Measurements from ENCODE around the gene RER1. TPM values are rescaled to one million over a fixed set of nuclear protein-coding genes. Genes with fewer than 3 reads are reported as not detected.

The RER1 gene
- total RNA-seq, 1 experiment from 2014 or later, result 155 TPM

- ChIA-PET RAD21 (ENCODE audit: low non-redundant PET in 1 of 2, low total read pairs in 2 of 2, uncharacterized antibody in 2 of 2, unreplicated experiment in 2 of 2) (no interaction called here), CTCF (no interaction called here), POLR2A (no interaction called here)
- H3K4me1 ChIP-seq (ENCODE audit: control insufficient read depth in 1 of 2, insufficient read depth in 2 of 2, low read length in 2 of 2), result peaks cover 17 to 25% of the 10 kb centered on the region in 2 experiments
- peaks cover 22 to 40% of the 10 kb centered on the region in 2 experiments for H3K36me3 ChIP-seq (ENCODE audit: control insufficient read depth in 1 of 2, insufficient read depth in 2 of 2, low read length in 2 of 2)
- H3K79me2 ChIP-seq (ENCODE audit: insufficient read depth, low read length), result peaks cover 82% of the 10 kb centered on the region
- no peaks in the 10 kb centered on the region for H3K27me3 ChIP-seq (ENCODE audit: insufficient read depth, low read length)
- ATAC-seq (no peak), DNase-seq (ENCODE audit: low read depth, low spot score) (no peak)
- H3K27ac ChIP-seq (ENCODE audit: low read depth, low read length), result no peak overlapping the region
- no peak overlapping the region for H3K4me2 ChIP-seq (ENCODE audit: low read length)
- no peak for TF ChIP-seq TCF7L2 (IDR thresholded peaks at IDR 0.05; ENCODE audit: borderline replicate concordance, extremely low read depth, insufficient read depth, insufficient read length)
- TF ChIP-seq ELF1 (IDR thresholded peaks at IDR 0.05; ENCODE audit: borderline replicate concordance, low read depth), result no peak
- no peak for TF ChIP-seq CTCF (IDR thresholded peaks at IDR 0.05 in 2 of 3, conservative IDR thresholded peaks at IDR 0.05 in 1 of 3; ENCODE audit: borderline replicate concordance in 1 of 3, insufficient read depth in 1 of 3, low read depth in 2 of 3, low read length in 2 of 3)
- TF ChIP-seq SIN3A (IDR thresholded peaks at IDR 0.05; ENCODE audit: low read depth), result no peak
- TF ChIP-seq POLR2AphosphoS5 (IDR thresholded peaks at IDR 0.05; ENCODE audit: low read depth, low read length), result no peak
- TF ChIP-seq ZFX (IDR thresholded peaks at IDR 0.05), result no peak
- no peak for TF ChIP-seq MAX (IDR thresholded peaks at IDR 0.05)
- BruUV-seq (replicated peaks), result no TSS peak
- H2AFZ ChIP-seq (ENCODE audit: low read depth, low read length, poor library complexity, severe bottlenecking), result no peak overlapping the region
- H3K9me2 ChIP-seq (ENCODE audit: insufficient read depth), result no peaks in the 10 kb centered on the region
- H3K9me3 ChIP-seq (ENCODE audit: control insufficient read depth in 1 of 2, insufficient read depth in 1 of 2, low read depth in 1 of 2, low read length in 2 of 2), result no peaks in the 10 kb centered on the region
- H4K20me1 ChIP-seq (ENCODE audit: insufficient read depth), result 0 out of 2 replicates have a peak, but pooled peaks cover 7% of the 10 kb centered on the region
- intact Hi-C loops (cut with micrococcal nuclease), result no loop called here
- 0 out of 2 replicates have a peak overlapping the region, but pooled peaks have one; percentile 11 for H3K9ac ChIP-seq (ENCODE audit: low read length)
- no peak overlapping the region for H3K4me3 ChIP-seq (replicated peaks in 1 of 2; ENCODE audit: low read depth in 1 of 2, low read length in 2 of 2)
Observed at GRCh38 chr1:2394220-2394619, 2.6 kb downstream of the RER1 start.

GRCh38 chr1:2394761-2395160 lies 3.1 kb downstream of the RER1 start:
- no peaks in the 10 kb centered on the region for H3K27me3 ChIP-seq (ENCODE audit: insufficient read depth, low read length)
- peaks cover 14 to 23% of the 10 kb centered on the region in 2 experiments for H3K4me1 ChIP-seq (ENCODE audit: control insufficient read depth in 1 of 2, insufficient read depth in 2 of 2, low read length in 2 of 2)
- ChIA-PET CTCF (no interaction called here), POLR2A (no interaction called here), RAD21 (ENCODE audit: low non-redundant PET in 1 of 2, low total read pairs in 2 of 2, uncharacterized antibody in 2 of 2, unreplicated experiment in 2 of 2) (no interaction called here)
- no peak overlapping the region for H3K9ac ChIP-seq (ENCODE audit: low read length)
- H2AFZ ChIP-seq (ENCODE audit: low read depth, low read length, poor library complexity, severe bottlenecking), result no peak overlapping the region
- no peak overlapping the region for H3K4me3 ChIP-seq (replicated peaks in 1 of 2; ENCODE audit: low read depth in 1 of 2, low read length in 2 of 2)
- 0 out of 2 replicates have a peak, but pooled peaks cover 7% of the 10 kb centered on the region for H4K20me1 ChIP-seq (ENCODE audit: insufficient read depth)
- no peak for TF ChIP-seq CTCF (IDR thresholded peaks at IDR 0.05 in 2 of 3, conservative IDR thresholded peaks at IDR 0.05 in 1 of 3; ENCODE audit: borderline replicate concordance in 1 of 3, insufficient read depth in 1 of 3, low read depth in 2 of 3, low read length in 2 of 3)
- BruUV-seq (replicated peaks), result no TSS peak
- H3K4me2 ChIP-seq (ENCODE audit: low read length), result no peak overlapping the region
- DNase-seq (ENCODE audit: low read depth, low spot score) (no peak), ATAC-seq (no peak)
- no peaks in the 10 kb centered on the region for H3K9me2 ChIP-seq (ENCODE audit: insufficient read depth)
- peaks cover 83% of the 10 kb centered on the region for H3K79me2 ChIP-seq (ENCODE audit: insufficient read depth, low read length)
- peaks cover 27 to 43% of the 10 kb centered on the region in 2 experiments for H3K36me3 ChIP-seq (ENCODE audit: control insufficient read depth in 1 of 2, insufficient read depth in 2 of 2, low read length in 2 of 2)
- no peaks in the 10 kb centered on the region for H3K9me3 ChIP-seq (ENCODE audit: control insufficient read depth in 1 of 2, insufficient read depth in 1 of 2, low read depth in 1 of 2, low read length in 2 of 2)
- intact Hi-C loops (cut with micrococcal nuclease), result no loop called here
- no peak overlapping the region for H3K27ac ChIP-seq (ENCODE audit: low read depth, low read length)
